Measurements from ENCODE around the gene ACAP3. TPM values are rescaled to one million over a fixed set of nuclear protein-coding genes. Genes with fewer than 3 reads are reported as not detected.
A peak's percentile ranks its signal among the peaks of the same experiment; 100 is the strongest.

ACAP3 gene
- total and polyA plus RNA-seq, 10 donors = 12.6 to 89.7 (median 41.5) TPM

DNA sequence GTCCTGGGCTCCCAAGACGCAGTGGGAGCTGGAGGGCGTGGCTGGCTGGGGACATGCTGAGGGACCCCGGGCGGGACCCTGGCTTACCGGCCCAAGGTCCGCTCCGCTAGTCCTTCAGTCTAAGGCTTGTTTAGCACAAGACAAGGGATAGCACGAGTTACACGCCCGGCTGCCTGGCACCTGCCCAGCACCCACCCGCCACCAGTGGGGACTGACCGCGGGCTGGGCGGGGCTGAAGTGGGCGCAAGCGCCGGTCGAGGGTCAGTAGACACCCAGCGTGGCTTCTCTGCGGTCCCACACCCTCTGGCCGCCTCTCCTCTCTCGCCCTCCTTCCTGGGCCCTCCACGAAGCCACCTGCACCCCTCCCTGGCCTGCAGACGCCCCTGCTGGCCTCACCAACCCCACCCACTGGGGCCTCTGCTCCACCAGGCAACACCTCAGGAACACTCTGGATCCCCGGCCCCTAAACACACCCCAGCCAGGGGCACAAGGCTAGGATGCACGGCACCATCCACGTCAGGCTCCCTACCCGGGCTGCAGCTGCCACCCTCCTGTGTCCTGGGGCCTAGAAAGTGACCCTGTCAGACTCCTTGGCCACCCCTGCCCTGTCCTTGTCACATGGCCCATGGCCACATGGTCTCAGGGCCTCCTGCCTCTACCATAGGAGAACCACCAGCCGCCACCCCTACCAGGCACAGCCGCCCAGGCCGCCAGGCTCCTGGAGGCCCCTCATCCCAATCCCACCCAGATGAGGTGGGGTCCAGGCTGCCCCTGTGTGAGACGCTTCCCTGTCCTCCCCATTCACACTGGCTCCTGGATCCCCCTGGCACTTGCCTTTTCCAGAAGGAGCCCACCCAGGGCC lies 29.4 kb upstream of the ACAP3 start:
- Histone ChIP-seq H3K27ac (no peak overlapping the region), H3K36me3 (peaks cover 0 to 64% (median 19%) of the 10 kb centered on the region in 6 donors)

DNA sequence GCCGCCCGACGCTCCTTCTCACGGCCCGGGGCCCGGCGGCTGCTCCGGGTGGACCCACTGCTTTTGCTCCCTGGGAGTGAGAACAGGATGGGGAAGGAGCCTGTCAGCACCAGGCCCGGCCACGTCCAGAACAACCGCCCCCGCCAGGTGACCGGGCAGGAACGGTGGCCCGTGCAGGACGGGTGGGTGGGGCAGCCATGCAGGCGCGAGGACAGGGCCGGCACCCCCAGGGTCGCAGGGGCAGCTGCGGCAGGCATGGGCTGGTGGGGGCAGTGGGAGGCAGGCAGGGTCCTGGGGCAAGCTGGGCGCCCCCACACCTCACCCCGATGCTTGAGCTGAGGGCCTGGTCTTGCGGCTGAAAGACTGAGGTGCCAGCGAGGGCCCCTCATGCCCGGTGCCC lies 28.7 kb upstream of the ACAP3 start:
- Histone ChIP-seq H3K27me3 (replicated peaks in 1 of 7) (no peaks in the 10 kb centered on the region), H3K4me1 (peaks cover 0 to 20% (median 5%) of the 10 kb centered on the region in 6 donors), H3K27ac (no peak overlapping the region), H3K9me3 (no peaks in the 10 kb centered on the region), H3K36me3 (peaks cover 0 to 57% (median 19%) of the 10 kb centered on the region in 6 donors), H3K4me3 (no peak overlapping the region)
- DNase-seq = no peak
- TF ChIP-seq POLR2A (IDR thresholded peaks at IDR 0.05) (no peak), POLR2AphosphoS5 (IDR thresholded peaks at IDR 0.05) (no peak)
- TF ChIP-seq, protein P1, sequence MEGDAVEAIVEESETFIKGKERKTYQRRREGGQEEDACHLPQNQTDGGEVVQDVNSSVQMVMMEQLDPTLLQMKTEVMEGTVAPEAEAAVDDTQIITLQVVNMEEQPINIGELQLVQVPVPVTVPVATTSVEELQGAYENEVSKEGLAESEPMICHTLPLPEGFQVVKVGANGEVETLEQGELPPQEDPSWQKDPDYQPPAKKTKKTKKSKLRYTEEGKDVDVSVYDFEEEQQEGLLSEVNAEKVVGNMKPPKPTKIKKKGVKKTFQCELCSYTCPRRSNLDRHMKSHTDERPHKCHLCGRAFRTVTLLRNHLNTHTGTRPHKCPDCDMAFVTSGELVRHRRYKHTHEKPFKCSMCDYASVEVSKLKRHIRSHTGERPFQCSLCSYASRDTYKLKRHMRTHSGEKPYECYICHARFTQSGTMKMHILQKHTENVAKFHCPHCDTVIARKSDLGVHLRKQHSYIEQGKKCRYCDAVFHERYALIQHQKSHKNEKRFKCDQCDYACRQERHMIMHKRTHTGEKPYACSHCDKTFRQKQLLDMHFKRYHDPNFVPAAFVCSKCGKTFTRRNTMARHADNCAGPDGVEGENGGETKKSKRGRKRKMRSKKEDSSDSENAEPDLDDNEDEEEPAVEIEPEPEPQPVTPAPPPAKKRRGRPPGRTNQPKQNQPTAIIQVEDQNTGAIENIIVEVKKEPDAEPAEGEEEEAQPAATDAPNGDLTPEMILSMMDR (IDR thresholded peaks at IDR 0.05 in 8 of 11, conservative IDR thresholded peaks at IDR 0.05 in 3 of 11) = no peak
- intact Hi-C loops (cut with DNase I; ENCODE audit: low total_unique reads) = no loop called here
- 88 to 95% (median 92%) methylated on average over 16 to 26 of the region's 26 CpGs for WGBS, 5 donors

More for the DNA sequence above, 29.4 kb upstream of the ACAP3 start:
- TF ChIP-seq, protein P1 (IDR thresholded peaks at IDR 0.05 in 8 of 11, conservative IDR thresholded peaks at IDR 0.05 in 3 of 11) = no peak
- TF ChIP-seq POLR2AphosphoS5 (IDR thresholded peaks at IDR 0.05) (no peak), POLR2A (IDR thresholded peaks at IDR 0.05) (no peak)
- no peak overlapping the region for H3K4me3 ChIP-seq
- H3K9me3 ChIP-seq = no peaks in the 10 kb centered on the region
- no peak for DNase-seq
- intact Hi-C loops (cut with DNase I; ENCODE audit: low total_unique reads) = no loop called here
- peaks cover 0 to 19% (median 4%) of the 10 kb centered on the region in 6 donors for H3K4me1 ChIP-seq
- no peaks in the 10 kb centered on the region for H3K27me3 ChIP-seq (replicated peaks in 1 of 7)
- WGBS, 5 donors = 93 to 98% (median 96%) methylated on average over 25 to 32 of the region's 32 CpGs

DNA sequence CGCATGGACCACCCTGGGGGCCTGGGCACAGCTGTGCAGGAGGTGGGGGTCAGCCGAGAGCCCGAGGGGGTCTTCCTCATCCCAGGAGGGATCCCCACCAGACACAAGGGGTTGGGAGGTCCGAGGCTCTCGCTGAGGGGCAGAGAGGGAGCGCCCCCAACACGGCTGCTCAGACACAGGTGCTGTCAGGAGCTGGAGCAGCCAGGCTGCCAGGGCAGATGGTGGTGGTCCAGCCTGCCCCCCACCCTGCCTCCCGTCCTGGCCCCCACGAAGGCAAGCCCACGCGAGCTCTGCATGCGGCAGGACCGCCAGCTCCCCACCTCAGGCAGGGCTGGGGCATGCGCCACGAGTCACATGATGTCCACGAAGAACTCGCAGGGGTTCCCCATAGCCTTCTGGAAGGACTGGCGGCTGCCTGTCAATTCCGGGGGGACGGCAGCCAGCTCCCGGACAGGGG lies 28.1 kb upstream of the ACAP3 start:
- Histone ChIP-seq H3K36me3 (peaks cover 0 to 53% (median 19%) of the 10 kb centered on the region in 6 donors), H3K27me3 (replicated peaks in 1 of 7) (no peaks in the 10 kb centered on the region), H3K4me1 (peaks cover 0 to 27% (median 11%) of the 10 kb centered on the region in 6 donors), H3K9me3 (no peaks in the 10 kb centered on the region), H3K27ac (no peak overlapping the region), H3K4me3 (no peak overlapping the region)
- DNase-seq = no peak
- TF ChIP-seq, protein P1 (IDR thresholded peaks at IDR 0.05 in 8 of 11, conservative IDR thresholded peaks at IDR 0.05 in 3 of 11) = no peak
- TF ChIP-seq POLR2AphosphoS5 (IDR thresholded peaks at IDR 0.05) (no peak), POLR2A (IDR thresholded peaks at IDR 0.05) (no peak)
- 60 to 93% (median 91%) methylated on average over 3 to 21 of the region's 21 CpGs for WGBS, 5 donors
- intact Hi-C loops (cut with DNase I; ENCODE audit: low total_unique reads) = no loop called here

DNA sequence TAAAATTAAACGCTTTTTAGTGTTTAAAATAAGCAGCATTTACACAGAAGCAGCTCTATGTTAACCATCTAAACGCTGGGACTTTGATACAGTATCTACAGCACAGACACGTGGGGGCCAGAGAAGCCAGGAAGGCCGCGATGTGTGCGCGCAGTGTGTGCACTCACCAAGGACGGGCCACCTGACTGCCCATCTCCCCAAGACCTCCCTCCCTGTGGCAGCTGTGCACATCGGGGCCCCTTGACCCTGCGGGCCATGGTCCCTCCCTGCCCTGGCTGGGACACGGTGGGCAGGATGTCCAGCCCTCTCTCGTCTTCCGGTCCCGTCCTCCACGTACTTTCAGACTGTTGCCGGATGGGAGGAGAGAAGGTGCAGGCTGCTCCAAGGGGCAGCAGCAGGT lies 27.6 kb upstream of the ACAP3 start:
- intact Hi-C loops (cut with DNase I; ENCODE audit: low total_unique reads) = no loop called here
- Histone ChIP-seq H3K27me3 (replicated peaks in 1 of 7) (no peaks in the 10 kb centered on the region), H3K27ac (no peak overlapping the region), H3K36me3 (peaks cover 0 to 50% (median 18%) of the 10 kb centered on the region in 6 donors), H3K9me3 (no peaks in the 10 kb centered on the region), H3K4me1 (peaks cover 0 to 32% (median 14%) of the 10 kb centered on the region in 6 donors), H3K4me3 (no peak overlapping the region)
- WGBS, 5 donors = 57 to 79% (median 75%) methylated on average over 12 to 16 of the region's 16 CpGs
- no peak for DNase-seq
- TF ChIP-seq, protein P1 (IDR thresholded peaks at IDR 0.05 in 8 of 11, conservative IDR thresholded peaks at IDR 0.05 in 3 of 11) = no peak
- peak; percentile 20 to 58 (median 50) for TF ChIP-seq POLR2AphosphoS5 (IDR thresholded peaks at IDR 0.05)
